Measurements from ENCODE around the gene BCS1L. TPM values are rescaled to one million over a fixed set of nuclear protein-coding genes. Genes with fewer than 3 reads are reported as not detected.

The BCS1L gene
- total and polyA plus RNA-seq, 9 of the 15 experiments (the other 6 are each of a cell fraction or from before 2014, with no cell fraction given): 37.6 to 103 (median 56.7) TPM

GRCh38 chr2:218658671-218659257 is 719 bp upstream of the BCS1L start (continued):
- TF ChIP-seq HMBOX1 (IDR thresholded peaks at IDR 0.05) (no peak), TCF15 (CRISPR knock-in tag; IDR thresholded peaks at IDR 0.05) (no peak), CGGBP1 (CRISPR knock-in tag; IDR thresholded peaks at IDR 0.05) (no peak), ATF7 (IDR thresholded peaks at IDR 0.05) (no peak), TARDBP (IDR thresholded peaks at IDR 0.05) (no peak), ATF6 (CRISPR knock-in tag; IDR thresholded peaks at IDR 0.05) (no peak), RAD21 (CRISPR knock-in tag; conservative IDR thresholded peaks at IDR 0.05 in 1 of 2, IDR thresholded peaks at IDR 0.05 in 1 of 2) (peak; percentile 42 to 55), TFE3 (CRISPR knock-in tag; IDR thresholded peaks at IDR 0.05) (no peak), SRF (CRISPR knock-in tag; IDR thresholded peaks at IDR 0.05) (peak in 1 of 2 experiments; percentile 75; a peak in 2 of 4 replicates), HMG20A (CRISPR knock-in tag; conservative IDR thresholded peaks at IDR 0.05) (no peak), PATZ1 (CRISPR knock-in tag; IDR thresholded peaks at IDR 0.05; ENCODE audit: borderline replicate concordance) (no peak), SLC30A9 (CRISPR knock-in tag; IDR thresholded peaks at IDR 0.05) (no peak), MLLT1 (IDR thresholded peaks at IDR 0.05) (no peak), SMC3 (conservative IDR thresholded peaks at IDR 0.05; ENCODE audit: insufficient read depth, low read depth, low read length) (0 out of 2 replicates have a peak, but pooled peaks have one; percentile 25), NR2C1 (IDR thresholded peaks at IDR 0.05) (no peak), NR2C1 (tag; IDR thresholded peaks at IDR 0.05) (no peak), ZFP1 (CRISPR knock-in tag; IDR thresholded peaks at IDR 0.05) (no peak)

Data from K562 (cell line).